Cerebellar cortex (tissue), 1 donor: ENCODE data around the gene PRKCA.

Experiments used
- DNase-seq: peaks from one replicate; pipeline ENCODE4 v3.0.0-alpha.2; 2015; ENCODE audit warnings: low spot score

The PRKCA gene

GRCh38 chr17:66655461-66655860 lies 353.0 kb downstream of the PRKCA start:
- no peak for DNase-seq

GRCh38 chr17:66655861-66656260 lies 353.4 kb downstream of the PRKCA start:
- no peak for DNase-seq

GRCh38 chr17:66661411-66662256 lies 359.2 kb downstream of the PRKCA start:
- no peak for DNase-seq

GRCh38 chr17:66662496-66662895 lies 360.1 kb downstream of the PRKCA start:
- DNase-seq = no peak

GRCh38 chr17:66663041-66663606 lies 360.7 kb downstream of the PRKCA start:
- DNase-seq = no peak

GRCh38 chr17:66664336-66664735 lies 361.9 kb downstream of the PRKCA start:
- DNase-seq = no peak

- no peak for DNase-seq
Measured at GRCh38 chr17:66665194-66665593, 362.8 kb downstream of the PRKCA start.

GRCh38 chr17:66667090-66667489 lies 364.7 kb downstream of the PRKCA start:
- no peak for DNase-seq

- no peak for DNase-seq
Measured at GRCh38 chr17:66667491-66668030, 365.1 kb downstream of the PRKCA start.

- DNase-seq = no peak
Measured at GRCh38 chr17:66670206-66670605, 367.8 kb downstream of the PRKCA start.

- no peak for DNase-seq
Measured at GRCh38 chr17:66671156-66671555, 368.7 kb downstream of the PRKCA start.

GRCh38 chr17:66673668-66674276 lies 371.4 kb downstream of the PRKCA start:
- peak; percentile 69 for DNase-seq

- DNase-seq = no peak
Measured at GRCh38 chr17:66675273-66675990, 373.0 kb downstream of the PRKCA start.

GRCh38 chr17:66675991-66676371 lies 373.6 kb downstream of the PRKCA start:
- DNase-seq = no peak

GRCh38 chr17:66676421-66676820 lies 374.0 kb downstream of the PRKCA start:
- DNase-seq = no peak

GRCh38 chr17:66677201-66677981 lies 375.0 kb downstream of the PRKCA start:
- DNase-seq = no peak

- DNase-seq = no peak
Measured at GRCh38 chr17:66678061-66678460, 375.6 kb downstream of the PRKCA start.

GRCh38 chr17:66678827-66679226 lies 376.4 kb downstream of the PRKCA start:
- no peak for DNase-seq

- no peak for DNase-seq
Measured at GRCh38 chr17:66679631-66680517, 377.5 kb downstream of the PRKCA start.

- DNase-seq = no peak
Measured at GRCh38 chr17:66682283-66682682, 379.9 kb downstream of the PRKCA start.
